ENCODE measurements around the gene SNX11. TPM values are rescaled to one million over a fixed set of nuclear protein-coding genes. Genes with fewer than 3 reads are reported as not detected.

Gene SNX11
- total and polyA plus RNA-seq, 2 donors (not counting 1 experiment from before 2014, with no cell fraction given), result 12.6 to 17.7 TPM

DNA sequence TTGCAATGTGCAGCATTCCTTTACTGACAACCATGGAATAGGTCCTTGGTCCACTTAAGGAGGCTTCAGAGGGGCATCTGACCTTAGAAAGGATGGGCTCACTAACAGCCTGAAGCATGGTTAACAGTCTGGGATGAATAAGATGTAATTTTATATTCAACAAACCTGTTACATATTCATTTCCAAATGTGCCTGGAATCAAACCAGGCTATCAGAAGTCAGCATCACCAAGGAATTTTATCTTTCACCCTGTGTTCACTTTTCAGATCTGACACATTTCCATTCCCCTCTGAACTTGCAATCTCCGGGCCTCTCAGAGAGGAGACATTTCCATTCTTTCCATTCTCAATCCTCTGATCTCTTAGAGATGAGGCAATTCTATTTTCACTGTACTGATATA, 62.4 kb downstream of the SNX11 start:
- Histone ChIP-seq H3K4me1 (ENCODE audit: control insufficient read depth, extremely low read depth, insufficient read depth, low read length) (no peaks in the 10 kb centered on the region), H3K79me2 (ENCODE audit: control insufficient read depth, insufficient read depth, low read length) (no peaks in the 10 kb centered on the region), H4K20me1 (ENCODE audit: control insufficient read depth, extremely low read depth, insufficient read depth, low read length) (no peaks in the 10 kb centered on the region), H3K9me3 (ENCODE audit: control insufficient read depth, insufficient read depth, low read depth, low read length) (no peaks in the 10 kb centered on the region), H3K4me3 (replicated peaks in 1 of 4; ENCODE audit: control extremely low read depth in 1 of 4, insufficient read depth in 1 of 4, low read depth in 3 of 4, low read length in 4 of 4) (no peak overlapping the region), H3K27me3 (ENCODE audit: control insufficient read depth, insufficient read depth, low read length) (peaks cover 22% of the 10 kb centered on the region), H3K36me3 (ENCODE audit: control insufficient read depth, insufficient read depth, low read length) (no peaks in the 10 kb centered on the region), H3K27ac (ENCODE audit: insufficient read depth, low read length) (no peak overlapping the region), H2AFZ (ENCODE audit: low read length) (no peak overlapping the region), H3K4me2 (ENCODE audit: extremely low read depth, insufficient read depth, low read length) (no peak overlapping the region), H3K9ac (ENCODE audit: insufficient read depth, low read length) (no peak overlapping the region)
- TF ChIP-seq, protein P1, sequence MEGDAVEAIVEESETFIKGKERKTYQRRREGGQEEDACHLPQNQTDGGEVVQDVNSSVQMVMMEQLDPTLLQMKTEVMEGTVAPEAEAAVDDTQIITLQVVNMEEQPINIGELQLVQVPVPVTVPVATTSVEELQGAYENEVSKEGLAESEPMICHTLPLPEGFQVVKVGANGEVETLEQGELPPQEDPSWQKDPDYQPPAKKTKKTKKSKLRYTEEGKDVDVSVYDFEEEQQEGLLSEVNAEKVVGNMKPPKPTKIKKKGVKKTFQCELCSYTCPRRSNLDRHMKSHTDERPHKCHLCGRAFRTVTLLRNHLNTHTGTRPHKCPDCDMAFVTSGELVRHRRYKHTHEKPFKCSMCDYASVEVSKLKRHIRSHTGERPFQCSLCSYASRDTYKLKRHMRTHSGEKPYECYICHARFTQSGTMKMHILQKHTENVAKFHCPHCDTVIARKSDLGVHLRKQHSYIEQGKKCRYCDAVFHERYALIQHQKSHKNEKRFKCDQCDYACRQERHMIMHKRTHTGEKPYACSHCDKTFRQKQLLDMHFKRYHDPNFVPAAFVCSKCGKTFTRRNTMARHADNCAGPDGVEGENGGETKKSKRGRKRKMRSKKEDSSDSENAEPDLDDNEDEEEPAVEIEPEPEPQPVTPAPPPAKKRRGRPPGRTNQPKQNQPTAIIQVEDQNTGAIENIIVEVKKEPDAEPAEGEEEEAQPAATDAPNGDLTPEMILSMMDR (conservative IDR thresholded peaks at IDR 0.05 in 1 of 2, IDR thresholded peaks at IDR 0.05 in 1 of 2; ENCODE audit: low read depth in 1 of 2, low read length in 2 of 2), result no peak
- no peak for TF ChIP-seq EZH2 (IDR thresholded peaks at IDR 0.05; ENCODE audit: low read length, missing control alignments)
- DNase-seq (ENCODE audit: low read depth in 2 of 2), result no peak

Other genes with a start within 250 kb of the SNX11 start
- 0.26 and 1.5 TPM in 2 replicates for gene SP2, start 211.5 kb upstream of the SNX11 start, total RNA-seq
- gene SP2, start 211.5 kb upstream of the SNX11 start, polyA plus RNA-seq, result 2.6 and 5.3 TPM in 2 replicates
- gene PNPO, start 166.2 kb upstream of the SNX11 start, total RNA-seq, result 16.2 and 26.6 TPM in 2 replicates
- gene PNPO, start 166.2 kb upstream of the SNX11 start, polyA plus RNA-seq, result 25.7 and 38.6 TPM in 2 replicates
- gene PRR15L, start 149.9 kb upstream of the SNX11 start, total RNA-seq, result not detected in 2 replicates
- not detected in 2 replicates for gene PRR15L, start 149.9 kb upstream of the SNX11 start, polyA plus RNA-seq
- gene CDK5RAP3, start 136.7 kb upstream of the SNX11 start, total RNA-seq, result 72.2 and 118 TPM in 2 replicates
- gene CDK5RAP3, start 136.7 kb upstream of the SNX11 start, polyA plus RNA-seq, result 57.1 and 58.1 TPM in 2 replicates
- 49.8 and 63.1 TPM in 2 replicates for gene COPZ2, start 70.0 kb upstream of the SNX11 start, total RNA-seq
- 97.9 and 104 TPM in 2 replicates for gene COPZ2, start 70.0 kb upstream of the SNX11 start, polyA plus RNA-seq
- 90.4 and 162 TPM in 2 replicates for gene NFE2L1, start 59.4 kb upstream of the SNX11 start, total RNA-seq
- 170 and 200 TPM in 2 replicates for gene NFE2L1, start 59.4 kb upstream of the SNX11 start, polyA plus RNA-seq
- 44.9 and 50.4 TPM in 2 replicates for gene CBX1, start 6.3 kb upstream of the SNX11 start, total RNA-seq
- gene CBX1, start 6.3 kb upstream of the SNX11 start, polyA plus RNA-seq, result 64.8 and 68.1 TPM in 2 replicates